Adrenal gland (tissue), 12 donors: ENCODE data around the gene AMDHD2. TPM values are rescaled to one million over a fixed set of nuclear protein-coding genes. Genes with fewer than 3 reads are reported as not detected.
A peak's percentile ranks its signal among the peaks of the same experiment; 100 is the strongest.

Source experiments
- DNase-seq, 7 donors: peaks; one replicate each; pipeline ENCODE4 v3.0.0-alpha.2; 2019 to 2020
- H3K27ac ChIP-seq, 5 donors: fragments of 200-600 bp; sonication (generic) in 4 of 5; 1 replicate in 3 of 5; 2 replicates in 2 of 5; pipeline versions ENCODE4 v1.5.1 to v1.8.0; 2016 to 2020; ENCODE audit warnings: mild to moderate bottlenecking in 1 of 5
- H3K27me3 ChIP-seq: fragments of 200-600 bp; 2 replicates; pipeline ENCODE4 v1.8.0; 2021
- H3K36me3 ChIP-seq, 2 donors: fragments of 200-600 bp; replicated peaks in 1 of 2; 1 replicate in 1 of 2; 2 replicates in 1 of 2; pipeline versions ENCODE4 v1.5.1 to v1.8.0; 2018 to 2022
- H3K4me1 ChIP-seq, 2 donors: fragments of 200-600 bp; replicated peaks in 1 of 2; 1 replicate in 1 of 2; 2 replicates in 1 of 2; pipeline versions ENCODE4 v1.5.1 to v1.8.0; 2018 to 2021
- H3K4me3 ChIP-seq, 4 donors: fragments of 200-600 bp; sonication (generic) in 3 of 4; one replicate each; pipeline ENCODE4 v1.5.1; 2016 to 2018
- H3K9me3 ChIP-seq, 3 donors: fragments of 200-600 bp; sonication (generic) in 1 of 3; replicated peaks in 1 of 3; 1 replicate in 2 of 3; 2 replicates in 1 of 3; pipeline versions ENCODE4 v1.5.1 to v1.8.0; 2016 to 2021
- POLR2A ChIP-seq, 2 donors: fragments of 450-650 bp; IDR thresholded peaks; one replicate each; pipeline ENCODE4 v1.6.1; 2017; ENCODE audit warnings: antibody characterized with exemption in 2 of 2, mild to moderate bottlenecking in 2 of 2, moderate library complexity in 1 of 2
- WGBS, 4 donors: extraction: QIAGEN DNeasy Blood & Tissue Kit in 2 of 4; methylation state at CpG; one replicate each; pipeline versions ENCODE4 v1.1.5 to v1.1.7; 2013 to 2017; 5-methylcytosine and 5-hydroxymethylcytosine counted together
- intact Hi-C, 2 donors: fragments of 100-400 bp; cut with DNase I; formaldehyde crosslinking; loops; one replicate each; pipeline versions ENCODE4 v1.14.1 to v1.15.0; 2022 to 2023
- polyA plus RNA-seq, 3 donors: library from polyadenylated mRNA; stranded (reverse); fragments of 200-250 nt in 2 of 3; fragments of 350-450 nt in 1 of 3; fragmentation: Illumina TruSeq in 1 of 3; extraction: RNeasy Lipid Tissue Mini Kit (QIAGEN cat#74804) in 1 of 3; gene quantifications; one replicate each; pipeline ENCODE4 v1.2.3, GENCODE V29; 2013 to 2014
- total RNA-seq, 9 donors: library from RNA; depleted of rRNA in 4 of 9; stranded (reverse); fragments of >200 nt in 4 of 9; fragments of 120-200 nt in 1 of 9; fragmentation: NEBNext Ultra II Directional in 1 of 9; extraction: Animal tissue kit (Norgen Biotek cat#: 25700) in 1 of 9; gene quantifications; one replicate each; pipeline versions ENCODE4 v1.1.0 to v1.2.4, GENCODE V29; 2013 to 2023
- TF ChIP-seq, protein P1 (sequence below), 6 experiments: fragments of 450-650 bp in 4 of 6; fragments of 200-600 bp in 2 of 6; sonication (generic) in 1 of 6; IDR thresholded peaks; 1 replicate in 5 of 6; 2 replicates in 1 of 6; pipeline versions ENCODE4 v1.5.1 to v1.8.0; 2016 to 2021; ENCODE audit warnings: antibody characterized with exemption in 6 of 6, mild to moderate bottlenecking in 2 of 6, moderate library complexity in 1 of 6
- donor health status: healthy with polysubstance abuse.
- donor health status: Bipolar disorder and iron deficiency.
- donor health status: DM: yes; HTN: yes; CAD: no.
- donor health status: DM: no; HTN: no; CAD: no.
- donor health status: DM: no; HTN: no; CAD: no.
- donor health status: DM: yes; HTN: yes; CAD: no.

AMDHD2 gene
- total and polyA plus RNA-seq, 12 donors, result 3.1 to 131 (median 64.7) TPM

GRCh38 chr16:2497695-2498484 lies 22.3 kb upstream of the AMDHD2 start:
- intact Hi-C loops, result loop anchor here (5.0 to 10.0 kb wide), 3 partner anchors 51 to 203 kb away; no protein-coding TSS in a partner anchor
- peaks cover 0 to 30% of the 10 kb centered on the region in 2 donors for H3K4me1 ChIP-seq

DNA sequence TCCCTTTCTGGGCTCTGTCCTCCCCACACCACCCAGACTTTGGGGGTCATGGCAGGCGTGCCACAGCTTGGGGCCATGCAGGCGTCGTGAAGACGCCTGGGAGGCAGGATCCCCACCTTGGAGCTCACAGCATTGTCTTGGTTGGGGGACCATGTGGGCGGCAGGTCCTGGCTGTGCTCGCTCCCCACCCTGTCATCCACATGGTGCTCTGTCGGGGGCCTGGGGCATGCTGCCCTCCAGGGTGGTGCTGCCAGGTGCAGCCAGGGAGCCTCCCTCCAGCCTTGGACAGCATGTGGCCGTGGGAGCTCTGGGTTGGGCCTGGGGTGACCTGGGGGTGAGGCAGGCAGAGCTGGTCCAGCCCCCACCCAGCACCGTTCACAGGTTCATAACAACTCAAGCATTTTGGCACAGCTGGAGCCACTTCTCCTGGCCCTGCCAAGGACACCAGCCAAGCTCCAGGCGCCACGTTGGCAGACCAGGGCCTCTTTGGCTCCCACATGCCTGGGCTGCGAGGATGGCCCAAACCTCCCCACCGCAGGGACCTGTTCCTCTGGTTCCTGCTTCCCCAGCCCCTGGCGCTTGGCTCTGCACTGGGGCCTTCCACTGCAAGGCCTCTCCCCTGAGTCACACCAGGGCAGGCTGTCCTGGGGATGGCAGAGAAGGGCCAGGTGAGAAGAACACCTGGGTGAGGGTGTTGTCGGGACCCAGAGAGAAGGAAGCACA lies 21.5 kb upstream of the AMDHD2 start:
- intact Hi-C loops, result loop anchor here (5.0 to 10.0 kb wide), 3 partner anchors 51 to 204 kb away; no protein-coding TSS in a partner anchor
- 84 to 100% (median 86%) methylated on average over 2 to 15 of the region's 15 CpGs for WGBS, 4 donors
- Histone ChIP-seq H3K36me3 (peaks cover 0 to 9% of the 10 kb centered on the region in 2 donors), H3K4me3 (no peak overlapping the region), H3K9me3 (no peaks in the 10 kb centered on the region), H3K27ac (no peak overlapping the region), H3K27me3 (no peaks in the 10 kb centered on the region), H3K4me1 (peaks cover 0 to 35% of the 10 kb centered on the region in 2 donors)
- TF ChIP-seq, protein P1, sequence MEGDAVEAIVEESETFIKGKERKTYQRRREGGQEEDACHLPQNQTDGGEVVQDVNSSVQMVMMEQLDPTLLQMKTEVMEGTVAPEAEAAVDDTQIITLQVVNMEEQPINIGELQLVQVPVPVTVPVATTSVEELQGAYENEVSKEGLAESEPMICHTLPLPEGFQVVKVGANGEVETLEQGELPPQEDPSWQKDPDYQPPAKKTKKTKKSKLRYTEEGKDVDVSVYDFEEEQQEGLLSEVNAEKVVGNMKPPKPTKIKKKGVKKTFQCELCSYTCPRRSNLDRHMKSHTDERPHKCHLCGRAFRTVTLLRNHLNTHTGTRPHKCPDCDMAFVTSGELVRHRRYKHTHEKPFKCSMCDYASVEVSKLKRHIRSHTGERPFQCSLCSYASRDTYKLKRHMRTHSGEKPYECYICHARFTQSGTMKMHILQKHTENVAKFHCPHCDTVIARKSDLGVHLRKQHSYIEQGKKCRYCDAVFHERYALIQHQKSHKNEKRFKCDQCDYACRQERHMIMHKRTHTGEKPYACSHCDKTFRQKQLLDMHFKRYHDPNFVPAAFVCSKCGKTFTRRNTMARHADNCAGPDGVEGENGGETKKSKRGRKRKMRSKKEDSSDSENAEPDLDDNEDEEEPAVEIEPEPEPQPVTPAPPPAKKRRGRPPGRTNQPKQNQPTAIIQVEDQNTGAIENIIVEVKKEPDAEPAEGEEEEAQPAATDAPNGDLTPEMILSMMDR (IDR thresholded peaks at IDR 0.05), result no peak
- no peak for TF ChIP-seq POLR2A (IDR thresholded peaks at IDR 0.05)
- peak in 1 of 7 donors; percentile 34 for DNase-seq

More at GRCh38 chr16:2497695-2498484, 22.3 kb upstream of the AMDHD2 start:
- Histone ChIP-seq H3K36me3 (peaks cover 0 to 9% of the 10 kb centered on the region in 2 donors), H3K27ac (peak overlapping the region in 1 of 5 donors; percentile 32), H3K4me3 (no peak overlapping the region), H3K27me3 (no peaks in the 10 kb centered on the region), H3K9me3 (no peaks in the 10 kb centered on the region)
- no peak for TF ChIP-seq POLR2A (IDR thresholded peaks at IDR 0.05)
- TF ChIP-seq, protein P1 (IDR thresholded peaks at IDR 0.05), result no peak
- no peak for DNase-seq
- WGBS, 4 donors, result 88 to 93% (median 90%) methylated on average over 9 to 26 of the region's 26 CpGs

DNA sequence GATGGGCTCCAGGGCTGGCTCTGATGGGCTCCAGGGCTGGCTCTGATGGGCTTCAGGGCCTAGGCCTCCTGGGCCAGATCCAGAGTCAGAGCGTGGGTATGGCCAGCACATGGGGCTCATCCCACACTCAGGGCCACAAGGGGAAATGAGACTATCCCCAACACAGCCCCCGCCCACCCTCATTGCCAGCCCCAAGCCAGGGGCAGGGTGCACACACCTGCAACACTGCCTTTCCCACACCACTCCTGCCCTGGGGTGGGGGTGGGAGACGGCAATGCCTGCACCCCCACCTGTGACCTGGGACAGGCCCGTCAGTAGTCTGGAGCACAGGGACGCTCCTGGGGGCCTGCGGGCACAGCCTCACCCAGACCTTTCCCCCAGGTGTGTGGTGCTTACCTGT lies 20.7 kb upstream of the AMDHD2 start:
- TF ChIP-seq, protein P1 (IDR thresholded peaks at IDR 0.05), result no peak
- TF ChIP-seq POLR2A (IDR thresholded peaks at IDR 0.05), result no peak
- peaks cover 0 to 35% of the 10 kb centered on the region in 2 donors for H3K4me1 ChIP-seq
- no peak for DNase-seq
- peaks cover 0 to 9% of the 10 kb centered on the region in 2 donors for H3K36me3 ChIP-seq
- no peaks in the 10 kb centered on the region for H3K9me3 ChIP-seq
- H3K27me3 ChIP-seq, result no peaks in the 10 kb centered on the region
- intact Hi-C loops, result loop anchor here (5.0 to 10.0 kb wide), 3 partner anchors 52 to 205 kb away; no protein-coding TSS in a partner anchor
- H3K4me3 ChIP-seq, result no peak overlapping the region
- WGBS, 4 donors, result 67 to 100% (median 90%) methylated on average over 1 to 6 of the region's 6 CpGs
- H3K27ac ChIP-seq, result no peak overlapping the region

DNA sequence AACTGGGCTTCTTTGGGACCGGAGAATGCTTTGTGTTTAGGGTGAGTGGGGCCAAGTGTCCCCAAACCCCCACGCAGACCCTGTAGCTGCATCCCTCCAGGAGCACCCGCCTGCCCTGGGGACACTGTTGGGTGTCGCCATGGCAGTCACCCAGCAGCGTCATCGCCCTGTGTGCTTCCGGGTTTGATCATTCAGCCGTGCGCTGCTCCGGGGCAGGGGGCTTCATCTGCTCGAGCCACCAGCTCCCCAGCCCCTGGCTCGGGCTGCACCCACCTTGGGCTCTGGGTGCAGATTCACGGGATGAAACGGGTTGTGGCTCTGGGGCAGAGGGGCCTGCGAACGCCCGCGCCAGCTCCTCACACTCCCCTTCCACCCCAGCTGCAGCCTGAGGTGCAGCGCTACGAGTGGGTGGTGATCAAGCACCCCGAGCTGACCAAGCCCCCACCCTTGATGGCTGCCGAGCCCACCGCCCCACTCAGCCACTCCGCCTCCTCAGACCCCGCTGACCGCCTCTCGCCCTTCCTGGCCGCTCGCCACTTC lies 20.2 kb upstream of the AMDHD2 start:
- 85 to 93% (median 91%) methylated on average over 10 to 29 of the region's 29 CpGs for WGBS, 4 donors
- intact Hi-C loops, result loop anchor here (5.0 to 10.0 kb wide), 5 partner anchors 53 to 205 kb away; partner anchors contain the start of genes ABCA3 (in 1 of the 2) and CCNF (in 1 of the 2)
- no peak for DNase-seq
- TF ChIP-seq, protein P1 (IDR thresholded peaks at IDR 0.05), result no peak
- no peak for TF ChIP-seq POLR2A (IDR thresholded peaks at IDR 0.05)
- H3K36me3 ChIP-seq, result peaks cover 0 to 9% of the 10 kb centered on the region in 2 donors
- H3K9me3 ChIP-seq, result no peaks in the 10 kb centered on the region
- H3K4me1 ChIP-seq, result peaks cover 0 to 35% of the 10 kb centered on the region in 2 donors
- no peaks in the 10 kb centered on the region for H3K27me3 ChIP-seq
- H3K27ac ChIP-seq, result no peak overlapping the region
- H3K4me3 ChIP-seq, result no peak overlapping the region
